Dedifferentiated amniotic fluid mesenchymal stem cell (primary cell): ENCODE measurements around the gene CAMK2A.

Experiments
- DNase-seq: peaks from one replicate; pipeline ENCODE4 v3.0.0-alpha.2; 2016; ENCODE audit errors: extremely low spot score

CAMK2A gene

DNA sequence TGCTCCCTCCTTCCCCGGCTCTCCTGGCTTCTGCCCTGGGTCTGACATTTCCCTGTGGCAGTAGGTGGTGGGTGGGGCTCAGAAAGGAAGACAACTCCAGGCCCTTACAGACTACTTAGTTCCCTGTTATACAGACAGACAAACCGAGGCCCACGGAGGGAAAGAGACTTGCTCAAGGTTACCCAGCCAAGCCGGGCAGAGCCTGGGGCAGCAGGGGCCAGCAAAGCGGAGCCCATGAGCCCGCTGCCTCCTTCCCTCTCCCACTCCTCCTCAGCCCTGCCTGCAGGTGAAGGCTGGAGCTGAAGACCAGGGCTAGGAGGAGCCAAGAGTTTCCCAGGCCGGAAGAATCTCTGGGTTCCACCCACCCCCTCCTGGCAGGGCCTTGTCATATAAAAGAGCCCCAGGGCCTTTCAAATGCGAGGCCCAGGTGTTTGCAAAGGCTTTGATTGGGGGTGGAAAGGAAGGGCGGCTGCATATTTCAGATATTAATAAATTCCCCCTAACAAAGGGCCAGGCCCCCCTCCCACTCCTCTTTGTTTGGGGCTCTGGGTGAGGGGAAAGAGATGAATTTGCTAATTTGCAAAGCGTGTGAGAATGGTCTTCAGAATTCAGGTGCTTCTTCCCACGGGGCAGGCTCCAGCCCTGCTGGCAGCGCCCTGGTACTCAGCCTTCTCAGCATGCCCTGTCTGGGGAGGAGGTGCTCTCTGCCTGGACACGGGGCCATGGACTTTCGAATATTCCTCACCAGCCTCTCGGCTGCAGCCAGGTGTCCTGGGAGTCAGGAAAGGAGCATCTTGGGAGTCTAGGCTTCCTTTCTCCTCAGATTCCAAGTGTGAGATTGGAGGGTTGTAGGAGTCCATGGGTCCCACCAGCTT, 78.2 kb downstream of the CAMK2A start:
- no peak for DNase-seq

DNA sequence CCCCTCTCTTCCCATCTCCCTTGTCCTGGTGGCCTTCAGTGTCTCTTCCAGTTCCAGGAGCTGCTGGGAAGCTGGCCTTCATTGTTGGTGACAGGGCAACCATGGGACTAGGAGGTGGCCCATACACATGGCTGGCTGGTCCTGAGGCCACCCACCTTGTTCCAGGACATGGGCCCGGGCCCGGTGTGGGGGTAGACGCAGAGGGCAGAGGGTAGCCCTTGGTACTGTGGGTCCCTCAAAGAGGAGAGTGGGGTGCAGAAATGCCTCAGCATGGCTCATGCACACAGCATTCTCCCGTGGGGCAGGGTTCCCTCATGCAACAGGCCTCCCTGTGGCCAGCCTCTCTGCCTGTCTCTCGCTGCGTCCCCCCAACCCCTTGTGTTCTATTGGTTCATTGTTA, 78.9 kb downstream of the CAMK2A start:
- no peak for DNase-seq

DNA sequence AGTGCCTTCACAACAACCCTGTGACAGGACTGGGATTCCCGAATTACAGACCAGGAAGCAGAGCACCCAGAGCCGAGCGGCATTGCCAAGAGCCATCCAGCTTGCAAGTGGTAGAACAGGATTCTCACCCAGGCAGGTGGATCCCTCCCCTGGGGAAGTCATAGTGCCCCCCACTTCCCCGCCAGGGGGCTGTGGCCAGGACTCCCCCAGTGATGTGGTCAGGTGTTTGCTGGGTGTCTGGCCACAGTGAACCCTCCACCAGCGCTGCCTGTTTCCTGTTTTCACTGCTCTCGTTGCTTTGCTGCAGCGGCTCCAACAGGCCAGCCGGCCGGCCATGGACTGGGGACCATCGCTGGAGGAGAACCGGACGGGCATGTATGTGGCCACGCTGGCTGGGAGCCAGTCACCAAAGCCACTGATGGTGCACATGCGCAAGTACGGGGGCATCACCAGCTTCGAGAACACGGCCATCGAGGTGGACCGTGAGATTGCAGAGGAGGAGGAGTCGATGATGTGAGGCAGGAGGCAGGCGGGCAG, 80.4 kb downstream of the CAMK2A start:
- no peak for DNase-seq

DNA sequence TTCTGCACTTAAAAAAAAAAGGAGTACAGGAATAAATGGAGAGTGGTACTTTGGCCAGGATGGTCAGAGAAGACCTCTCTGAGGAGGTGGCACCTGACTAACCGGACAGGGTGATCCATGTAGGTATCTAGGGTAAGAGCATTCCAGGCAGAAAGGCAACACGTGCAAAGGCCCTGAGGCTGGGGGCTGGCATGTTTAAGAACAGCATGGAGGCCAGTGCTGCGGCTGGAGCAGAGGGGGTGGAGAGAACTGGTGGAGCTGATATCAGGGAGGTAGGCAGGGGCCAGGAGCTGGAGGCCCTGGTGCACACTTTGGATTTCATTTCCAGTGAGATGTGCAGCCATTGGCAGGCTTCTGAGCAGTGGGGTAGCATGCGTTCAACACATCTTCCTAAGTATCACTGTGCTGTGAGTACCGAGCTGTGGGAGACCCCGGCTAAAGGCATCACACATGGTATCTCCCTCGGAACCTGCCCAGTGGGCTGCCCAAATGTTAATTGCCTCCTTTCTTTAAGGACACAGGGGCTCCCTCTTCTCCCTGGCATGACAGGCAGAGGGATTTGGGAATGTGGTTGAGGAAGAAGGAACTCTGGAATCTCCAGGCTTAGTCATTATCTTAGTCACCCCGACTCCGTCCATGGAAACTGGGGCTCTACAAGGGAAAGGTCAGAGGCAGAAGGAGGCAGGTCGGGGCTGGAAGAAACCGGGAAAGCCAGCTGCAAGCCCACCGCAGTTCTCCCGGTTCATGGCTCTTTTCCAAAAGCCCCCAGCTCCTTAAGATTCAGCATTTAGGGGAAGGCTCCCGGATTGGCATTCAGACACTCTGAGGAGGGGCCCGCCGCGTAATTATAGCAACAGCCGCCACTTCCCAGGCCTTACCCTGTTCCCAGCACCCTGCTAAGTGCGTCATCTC, 81.1 kb downstream of the CAMK2A start:
- no peak for DNase-seq

DNA sequence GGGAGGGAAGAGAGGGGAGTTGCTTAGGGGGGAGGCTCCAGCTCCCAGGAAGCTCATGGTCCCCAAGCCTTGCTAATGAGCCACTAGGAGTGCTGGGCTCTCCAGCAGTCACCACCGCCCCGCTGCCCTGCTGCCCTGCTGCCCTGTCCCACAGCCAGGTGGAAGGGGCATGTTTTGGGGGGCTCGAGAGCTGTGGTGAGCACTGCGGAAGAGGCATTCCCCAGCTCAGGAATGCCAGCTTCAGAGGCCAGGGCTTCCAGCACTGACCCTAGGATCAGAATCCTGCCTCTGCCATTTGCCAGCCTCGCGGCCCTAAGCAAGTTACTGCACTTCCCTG, 82.8 kb downstream of the CAMK2A start:
- DNase-seq: no peak

DNA sequence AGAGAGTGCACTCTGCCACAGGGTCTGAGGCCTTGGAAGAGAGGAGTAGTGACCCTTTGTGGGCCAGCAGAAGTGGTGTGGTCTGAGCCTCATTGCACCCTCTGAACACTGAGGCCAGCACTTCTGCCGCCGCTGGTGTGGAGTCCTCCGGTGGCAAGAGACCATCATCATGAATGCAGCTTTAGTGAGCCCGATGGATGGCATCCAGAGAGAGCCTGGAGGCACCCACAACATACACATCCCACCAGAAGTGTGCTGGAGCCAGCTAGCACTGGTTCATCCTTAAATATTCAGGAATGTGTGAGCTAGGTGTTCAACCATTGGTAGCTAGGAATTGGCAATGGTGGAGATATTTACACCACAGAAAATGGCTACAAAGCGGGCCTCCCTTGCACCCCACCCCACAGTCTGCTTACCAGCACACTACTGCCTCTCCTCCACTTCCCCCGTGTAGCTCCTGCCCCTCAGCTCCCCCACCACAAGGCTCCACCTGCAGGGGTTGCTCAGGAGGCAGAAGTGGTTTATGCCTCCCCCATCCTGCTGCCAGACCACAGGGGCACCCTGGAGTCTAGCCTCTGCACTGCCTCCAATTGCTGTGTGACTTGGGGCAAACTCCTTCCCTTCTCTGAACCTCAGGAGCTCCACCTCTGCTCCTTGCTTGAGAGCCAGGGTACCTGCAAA, 83.3 kb downstream of the CAMK2A start:
- DNase-seq: no peak

DNA sequence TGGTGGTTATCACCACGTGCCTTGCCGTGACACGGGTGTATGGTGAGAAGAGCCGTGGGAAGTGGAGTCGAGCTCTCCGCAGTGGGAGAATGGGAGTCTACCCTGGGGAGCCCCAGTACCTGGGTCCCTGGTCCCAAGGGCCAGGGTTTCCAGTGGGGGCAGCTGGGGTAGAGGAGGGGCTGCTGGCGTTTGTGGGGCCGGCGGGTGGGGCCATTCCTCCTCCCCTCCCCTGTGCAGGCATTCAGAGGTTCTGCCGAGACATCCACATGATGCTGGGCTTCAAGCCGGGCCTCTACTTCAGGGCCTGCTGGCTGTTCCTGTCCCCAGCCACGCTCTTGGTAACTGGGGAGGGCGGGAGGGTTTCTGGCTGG, 85.0 kb downstream of the CAMK2A start:
- no peak for DNase-seq

DNA sequence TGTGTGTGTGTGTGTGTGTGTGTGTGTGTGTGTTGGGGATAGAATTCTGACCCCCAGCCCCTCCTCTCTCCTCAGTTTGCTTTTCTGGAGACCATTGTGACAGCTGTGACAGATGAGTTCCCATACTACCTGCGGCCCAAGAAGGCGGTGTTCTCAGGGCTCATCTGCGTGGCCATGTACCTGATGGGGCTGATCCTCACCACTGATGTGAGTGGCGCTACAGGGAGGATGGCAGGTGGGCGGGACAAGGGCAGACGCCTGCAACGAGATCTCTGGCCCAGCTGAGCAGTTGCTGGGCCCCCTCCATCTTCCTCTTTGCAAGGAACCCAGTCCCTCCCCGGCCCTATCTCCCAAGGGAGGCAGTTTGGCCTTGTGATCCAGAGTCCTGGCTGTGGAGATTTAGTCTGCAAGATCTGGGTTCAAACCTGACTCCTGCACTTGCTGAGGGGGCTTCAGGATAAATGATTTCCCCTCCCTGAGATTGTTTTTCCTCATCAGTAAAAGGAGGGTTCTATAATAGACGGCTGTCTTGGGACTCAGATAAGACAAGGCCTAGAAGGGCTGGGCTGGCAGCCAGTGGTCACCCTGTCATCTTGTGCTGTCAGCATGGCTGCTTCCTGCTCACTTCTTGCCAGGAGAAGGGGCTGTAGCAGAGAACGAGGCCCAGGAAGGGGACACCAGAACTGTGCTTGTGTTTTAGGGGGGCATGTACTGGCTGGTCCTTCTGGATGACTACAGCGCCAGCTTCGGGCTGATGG, 85.6 kb downstream of the CAMK2A start:
- no peak for DNase-seq

DNA sequence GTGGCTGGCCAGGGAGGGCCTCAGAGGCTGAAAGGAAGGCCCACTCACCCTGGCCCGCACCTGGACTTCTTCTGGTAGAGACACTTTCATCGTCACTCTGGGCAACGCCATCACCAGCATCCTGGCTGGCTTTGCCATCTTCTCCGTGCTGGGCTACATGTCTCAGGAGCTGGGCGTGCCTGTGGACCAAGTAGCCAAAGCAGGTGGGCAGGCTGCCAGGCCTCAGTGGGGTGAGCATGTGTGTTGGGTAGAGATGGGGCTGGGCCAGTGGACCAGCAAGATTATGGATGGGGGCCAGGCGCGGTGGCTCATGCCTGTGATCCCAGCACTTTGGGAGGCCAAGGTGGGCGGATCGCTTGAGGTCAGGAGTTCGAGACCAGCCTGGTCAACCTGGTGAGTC, 87.1 kb downstream of the CAMK2A start:
- DNase-seq: no peak

DNA sequence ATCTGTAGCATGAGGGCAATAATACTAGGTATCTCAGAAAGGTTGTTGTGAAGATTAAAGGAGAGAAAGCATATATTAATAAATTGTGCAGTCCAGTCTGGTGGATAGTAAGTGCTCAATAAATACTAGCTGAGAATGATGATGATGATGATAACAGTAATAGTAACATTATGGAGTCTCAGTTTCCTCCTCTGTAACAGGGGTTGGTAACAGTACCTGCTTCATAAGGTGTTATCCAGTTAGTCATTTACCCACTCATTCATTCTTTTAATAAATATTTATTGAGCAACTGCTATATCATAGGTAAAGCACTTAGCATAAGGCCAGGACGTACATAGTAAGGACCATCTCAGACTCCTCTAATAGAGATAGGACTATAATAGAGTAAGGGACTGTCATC, 92.1 kb downstream of the CAMK2A start:
- no peak for DNase-seq

DNA sequence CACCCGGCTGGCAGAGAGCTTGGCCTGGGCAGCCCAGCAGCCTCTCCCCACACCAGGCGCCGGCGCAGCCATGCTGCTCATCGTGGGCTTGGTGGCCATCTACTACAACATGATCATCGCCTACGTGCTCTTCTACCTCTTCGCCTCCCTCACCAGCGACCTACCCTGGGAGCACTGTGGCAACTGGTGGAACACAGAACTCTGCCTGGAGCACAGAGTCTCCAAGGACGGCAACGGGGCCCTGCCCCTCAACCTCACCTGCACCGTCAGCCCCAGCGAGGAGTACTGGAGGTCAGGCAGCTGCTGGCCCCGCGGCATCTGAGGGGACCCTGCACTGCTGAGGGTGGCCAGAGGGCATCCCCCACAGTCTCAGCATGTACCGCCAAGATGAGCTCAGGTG, 92.6 kb downstream of the CAMK2A start:
- DNase-seq: no peak

DNA sequence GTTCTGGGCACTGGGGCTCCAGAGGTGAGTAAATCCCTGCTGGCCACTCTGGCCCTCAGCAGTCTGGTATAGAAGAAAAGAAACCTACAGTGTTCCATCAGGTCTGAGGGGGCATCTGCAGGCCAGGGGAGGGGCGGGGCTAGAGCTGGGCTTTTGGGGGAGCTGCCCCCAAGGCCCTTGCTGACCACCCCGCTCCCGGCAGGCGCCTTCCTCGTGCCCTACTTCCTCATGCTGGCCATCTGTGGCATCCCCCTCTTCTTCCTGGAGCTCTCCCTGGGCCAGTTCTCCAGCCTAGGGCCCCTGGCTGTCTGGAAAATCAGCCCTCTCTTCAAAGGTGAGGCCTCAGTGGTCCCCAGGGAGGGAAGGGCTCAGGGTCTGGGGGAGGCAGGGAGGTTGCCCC, 93.1 kb downstream of the CAMK2A start:
- DNase-seq: no peak

DNA sequence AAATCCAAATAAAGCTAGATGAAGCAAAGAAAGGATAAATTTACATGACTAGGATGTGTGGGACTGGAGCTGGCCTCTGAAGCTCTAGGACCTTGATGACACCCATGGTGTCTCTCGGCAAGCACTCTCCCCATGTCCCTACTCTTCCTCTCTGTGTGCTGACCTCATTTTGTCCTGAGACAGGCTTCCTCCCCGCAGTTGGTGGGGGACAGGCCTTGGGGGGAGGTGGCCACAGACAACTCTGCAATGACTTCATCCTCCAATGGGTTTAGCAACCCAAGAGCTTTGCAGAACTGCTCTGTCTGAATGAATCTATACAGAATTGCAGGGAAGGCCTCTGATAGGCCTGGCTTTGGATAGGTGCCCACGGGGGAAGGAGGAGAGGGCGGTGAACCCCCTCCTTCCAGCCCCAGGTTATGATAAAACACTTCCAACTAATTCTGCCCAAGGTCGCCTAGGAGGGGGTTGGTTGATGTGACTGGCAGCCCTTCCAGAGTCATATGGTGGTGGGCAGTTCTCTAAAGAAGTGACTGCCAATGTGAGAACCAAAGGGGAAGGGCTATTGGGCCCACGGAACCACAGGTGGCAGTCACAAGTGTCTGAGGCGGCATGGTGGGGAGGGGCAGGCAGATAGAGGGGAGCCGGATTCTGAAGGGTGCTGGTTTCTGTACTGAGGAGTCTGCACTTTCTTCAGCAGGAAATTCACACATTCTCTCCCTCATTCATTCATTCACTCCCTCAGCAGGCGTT, 93.7 kb downstream of the CAMK2A start:
- no peak for DNase-seq

DNA sequence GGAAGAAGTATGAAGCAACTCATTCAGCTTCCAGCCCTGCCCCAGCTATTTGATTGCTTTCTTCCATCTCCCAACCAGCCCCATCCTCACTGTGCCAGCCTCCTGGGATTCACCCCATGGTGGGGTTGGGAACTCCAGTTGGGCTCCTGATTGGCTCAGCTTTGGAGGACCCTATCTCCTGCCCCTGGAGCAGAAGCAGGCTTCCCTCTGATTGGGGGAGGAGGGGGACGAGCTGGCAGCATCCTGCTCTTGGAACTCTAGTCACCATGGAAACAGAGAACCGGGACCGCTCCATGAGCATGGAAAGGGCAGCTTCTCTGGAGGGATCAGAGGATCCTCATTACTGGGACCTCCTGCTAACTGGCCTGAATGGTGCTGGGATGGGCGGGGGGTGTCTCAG, 97.1 kb downstream of the CAMK2A start:
- DNase-seq: no peak

DNA sequence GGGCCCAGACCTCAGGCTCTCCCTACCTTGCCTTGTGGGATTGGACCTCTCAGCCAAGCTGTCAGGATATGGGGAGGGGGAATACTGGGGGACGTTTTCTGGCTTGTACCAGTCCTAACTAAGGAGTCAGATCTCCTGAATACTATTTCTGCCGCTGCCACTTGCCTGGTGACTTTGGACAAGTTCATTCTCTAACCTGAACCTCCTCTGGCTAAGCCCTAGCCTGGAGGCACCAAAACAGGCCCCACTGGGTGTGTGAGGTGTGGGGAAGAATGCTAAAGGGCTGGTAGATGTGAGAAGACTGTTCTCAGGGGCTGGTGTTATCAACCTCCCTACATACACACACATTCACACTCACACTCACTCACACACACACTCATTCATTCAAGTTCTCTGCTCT, 98.6 kb downstream of the CAMK2A start:
- DNase-seq: no peak

DNA sequence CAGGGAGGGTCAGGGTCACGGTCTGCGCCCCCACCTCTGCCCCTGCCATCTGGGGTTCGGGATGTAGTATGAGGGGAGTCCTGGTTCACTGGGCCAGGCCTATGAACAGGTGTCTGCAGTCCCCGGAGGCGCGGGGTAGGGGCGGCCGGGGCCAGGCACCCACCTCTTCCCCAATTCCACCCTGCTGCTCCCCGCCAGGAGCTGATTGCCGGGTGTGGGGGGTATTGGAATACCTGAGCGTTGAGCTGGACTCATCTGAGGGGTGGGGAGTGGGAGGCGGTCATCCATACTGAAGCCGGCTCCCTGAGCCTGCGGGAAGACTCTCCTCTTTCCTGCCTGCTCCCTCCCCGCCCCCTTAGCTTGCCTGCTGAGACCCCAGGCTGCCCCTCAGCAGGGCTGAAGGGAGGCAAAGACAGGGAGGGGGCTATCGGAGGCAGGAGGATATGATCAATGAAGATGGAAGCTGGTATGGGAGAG, 99.0 kb downstream of the CAMK2A start:
- no peak for DNase-seq

DNA sequence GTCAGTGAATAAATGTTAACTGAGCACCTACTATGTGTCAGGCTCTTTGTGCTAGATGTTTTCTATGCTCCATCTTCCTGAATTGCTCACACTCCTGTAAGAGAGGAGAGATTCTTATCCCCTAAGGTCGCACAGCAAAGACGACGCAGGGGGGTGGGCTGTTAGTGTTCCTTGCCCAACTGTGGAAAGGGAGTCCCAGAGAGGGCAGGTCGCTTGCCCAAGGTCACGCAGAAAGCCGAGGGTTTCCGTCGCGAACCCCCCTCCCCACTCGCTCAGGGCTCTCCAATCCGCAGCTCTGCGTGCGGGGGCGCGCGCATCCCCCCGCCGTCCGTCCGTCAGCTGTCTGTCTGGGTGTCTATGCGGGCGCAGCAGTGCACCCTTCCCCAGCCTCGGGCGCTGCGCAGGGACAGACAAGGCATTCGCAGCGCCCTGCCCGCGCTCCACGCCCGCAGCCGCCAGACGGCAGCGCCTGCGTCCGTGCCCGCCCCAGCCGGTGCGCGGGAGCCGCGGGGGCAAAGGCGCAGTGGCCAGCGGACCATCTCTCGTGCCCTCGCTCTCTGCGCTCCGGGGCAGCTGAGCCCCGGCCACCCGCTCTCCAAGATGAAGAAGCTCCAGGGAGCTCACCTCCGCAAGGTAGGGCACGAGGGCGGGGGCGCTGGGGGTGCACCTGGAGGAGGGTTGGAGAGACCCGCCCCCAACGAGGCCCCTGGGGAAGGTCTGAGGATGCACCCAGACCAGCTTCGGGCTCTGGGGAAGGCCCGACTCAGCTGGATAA, 99.7 kb downstream of the CAMK2A start, which contains the start of gene SLC6A7:
Gene SLC6A7 (plus strand): TSS at position 335 of the 775 bp plus-strand sequence. CDS start 266 bp downstream, at position 601.
- no peak for DNase-seq

DNA sequence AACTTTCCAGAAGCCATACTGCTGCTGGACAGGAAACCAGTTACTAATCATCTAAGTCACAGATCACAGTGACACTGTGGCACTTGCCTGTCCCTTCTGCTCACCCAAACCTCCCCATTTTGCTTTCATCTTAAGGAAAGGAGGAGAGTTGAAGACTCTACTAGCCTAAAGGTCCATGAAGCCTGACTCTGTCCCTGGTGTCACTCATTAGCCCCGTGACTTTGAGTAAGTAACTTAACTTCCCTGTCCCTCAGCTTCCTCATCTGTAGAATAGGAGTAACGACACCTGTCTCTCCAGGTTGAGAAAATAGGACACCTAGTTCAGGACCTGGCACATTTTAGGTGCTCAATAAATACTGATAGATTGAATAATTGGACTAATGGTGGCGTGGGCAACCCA, 100.2 kb downstream of the CAMK2A start:
- no peak for DNase-seq

DNA sequence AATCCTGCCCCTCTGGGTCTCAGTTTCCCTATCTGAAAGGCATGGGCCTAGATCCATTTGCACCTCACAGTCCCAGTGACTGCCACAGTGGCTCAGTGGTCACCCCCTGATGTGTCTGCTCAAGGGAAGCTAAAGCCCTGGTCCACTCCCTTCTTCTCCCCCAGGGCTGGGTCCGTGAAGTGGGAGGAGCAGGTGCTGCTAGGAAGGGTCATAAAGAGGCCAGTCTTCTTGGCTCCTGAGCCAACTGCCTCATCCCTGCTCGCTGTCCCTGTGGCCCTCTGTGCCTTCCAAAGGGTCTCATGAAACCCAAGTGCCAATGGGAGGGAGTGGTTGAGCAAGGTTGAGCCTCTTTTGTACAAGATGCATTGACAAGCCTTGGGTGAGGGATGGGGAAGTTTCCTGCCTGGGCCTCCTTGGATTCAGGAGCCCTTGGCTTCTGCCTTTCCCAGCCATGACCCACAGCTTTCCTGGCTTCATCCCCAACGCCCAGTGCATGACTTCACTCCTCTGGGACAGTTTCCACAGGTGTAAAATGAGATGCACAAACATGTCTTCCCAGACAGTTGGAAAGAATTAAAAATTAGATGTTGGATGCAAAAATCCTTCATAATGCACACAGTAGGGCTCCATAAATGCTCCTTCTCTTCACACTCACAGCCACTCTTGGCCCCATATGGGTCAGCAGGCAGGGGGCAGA, 101.3 kb downstream of the CAMK2A start:
- DNase-seq: no peak
